Measurements from ENCODE around the gene NCAM2.

Gene NCAM2

DNA sequence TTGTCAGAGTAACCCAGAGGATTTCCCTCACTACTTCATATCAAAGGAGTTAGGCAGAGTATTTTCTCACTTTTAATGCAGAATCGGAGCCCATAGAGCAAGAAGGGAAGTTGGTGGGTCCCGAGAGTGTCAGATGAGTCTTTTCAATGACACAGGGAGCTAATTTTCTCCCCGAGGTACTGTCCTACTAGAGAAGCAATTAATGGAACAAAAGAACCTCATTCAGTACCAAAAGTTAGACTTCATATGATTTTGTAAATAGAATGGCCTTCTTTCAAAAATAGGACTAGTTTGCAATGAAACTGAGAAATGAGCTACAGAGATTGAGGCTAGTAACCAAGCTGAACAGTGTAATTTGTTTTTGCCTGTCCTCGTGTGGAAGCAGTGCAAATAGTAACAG is 3.9 kb downstream of the NCAM2 start:
- TF ChIP-seq, protein P1, sequence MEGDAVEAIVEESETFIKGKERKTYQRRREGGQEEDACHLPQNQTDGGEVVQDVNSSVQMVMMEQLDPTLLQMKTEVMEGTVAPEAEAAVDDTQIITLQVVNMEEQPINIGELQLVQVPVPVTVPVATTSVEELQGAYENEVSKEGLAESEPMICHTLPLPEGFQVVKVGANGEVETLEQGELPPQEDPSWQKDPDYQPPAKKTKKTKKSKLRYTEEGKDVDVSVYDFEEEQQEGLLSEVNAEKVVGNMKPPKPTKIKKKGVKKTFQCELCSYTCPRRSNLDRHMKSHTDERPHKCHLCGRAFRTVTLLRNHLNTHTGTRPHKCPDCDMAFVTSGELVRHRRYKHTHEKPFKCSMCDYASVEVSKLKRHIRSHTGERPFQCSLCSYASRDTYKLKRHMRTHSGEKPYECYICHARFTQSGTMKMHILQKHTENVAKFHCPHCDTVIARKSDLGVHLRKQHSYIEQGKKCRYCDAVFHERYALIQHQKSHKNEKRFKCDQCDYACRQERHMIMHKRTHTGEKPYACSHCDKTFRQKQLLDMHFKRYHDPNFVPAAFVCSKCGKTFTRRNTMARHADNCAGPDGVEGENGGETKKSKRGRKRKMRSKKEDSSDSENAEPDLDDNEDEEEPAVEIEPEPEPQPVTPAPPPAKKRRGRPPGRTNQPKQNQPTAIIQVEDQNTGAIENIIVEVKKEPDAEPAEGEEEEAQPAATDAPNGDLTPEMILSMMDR (IDR thresholded peaks at IDR 0.05), result no peak

DNA sequence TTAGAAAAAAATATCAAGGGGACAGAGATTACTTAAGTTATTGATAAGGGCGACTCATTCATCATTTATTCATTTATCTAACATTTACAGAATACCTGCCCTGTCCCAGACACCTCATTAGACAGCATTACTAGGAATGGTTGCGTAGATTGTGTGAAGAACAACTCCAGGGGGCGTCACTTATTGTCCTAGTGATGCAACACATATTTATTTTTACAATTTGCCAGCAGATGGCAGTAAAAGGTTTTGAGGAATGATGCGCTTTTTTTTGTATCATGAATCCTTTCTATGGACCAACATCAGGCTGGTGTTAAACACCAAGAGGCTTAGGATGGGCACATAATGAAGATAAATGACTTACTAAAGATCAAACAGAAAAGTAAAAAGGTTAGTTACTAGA is 5.5 kb downstream of the NCAM2 start:
- TF ChIP-seq, protein P1 (IDR thresholded peaks at IDR 0.05), result peak; percentile 65

DNA sequence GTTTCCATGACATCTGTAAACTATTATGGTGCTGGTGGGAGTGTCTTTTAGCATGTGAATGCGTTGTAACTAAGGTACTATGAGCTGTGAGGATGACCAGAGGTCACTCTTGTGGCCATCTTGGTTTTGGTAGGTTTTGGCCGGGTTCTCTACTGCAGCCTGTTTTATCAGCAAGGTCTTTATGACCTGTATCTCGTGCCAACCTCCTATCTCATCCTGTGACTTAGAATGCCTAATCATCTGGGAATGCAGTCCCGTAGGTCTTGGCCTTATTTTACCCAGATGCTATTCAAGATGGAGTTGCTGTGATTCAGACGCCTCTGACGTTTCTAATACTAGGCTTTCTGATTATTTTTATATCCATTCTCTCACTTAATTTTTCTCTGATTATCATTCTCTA is 9.4 kb downstream of the NCAM2 start:
- TF ChIP-seq, protein P1 (IDR thresholded peaks at IDR 0.05), result no peak

DNA sequence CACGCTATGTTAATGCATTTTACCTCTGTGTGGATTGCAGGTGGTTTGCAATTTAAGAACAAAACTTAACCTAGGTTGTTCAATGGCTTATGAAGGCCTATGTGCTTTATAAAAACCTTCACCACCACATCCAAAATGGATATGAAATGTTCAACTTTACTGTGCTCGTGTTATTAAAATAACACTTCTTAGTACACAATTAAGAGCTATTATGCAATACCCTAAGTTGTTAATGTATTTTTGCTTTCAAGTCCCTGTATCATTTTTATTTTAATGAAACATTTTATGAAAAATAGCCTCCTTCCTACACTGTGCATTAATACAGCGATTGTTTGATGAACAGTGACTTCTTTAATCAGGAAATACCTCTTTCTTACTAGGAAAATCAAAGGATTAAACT is 12.0 kb downstream of the NCAM2 start:
- TF ChIP-seq, protein P1 (IDR thresholded peaks at IDR 0.05), result no peak

DNA sequence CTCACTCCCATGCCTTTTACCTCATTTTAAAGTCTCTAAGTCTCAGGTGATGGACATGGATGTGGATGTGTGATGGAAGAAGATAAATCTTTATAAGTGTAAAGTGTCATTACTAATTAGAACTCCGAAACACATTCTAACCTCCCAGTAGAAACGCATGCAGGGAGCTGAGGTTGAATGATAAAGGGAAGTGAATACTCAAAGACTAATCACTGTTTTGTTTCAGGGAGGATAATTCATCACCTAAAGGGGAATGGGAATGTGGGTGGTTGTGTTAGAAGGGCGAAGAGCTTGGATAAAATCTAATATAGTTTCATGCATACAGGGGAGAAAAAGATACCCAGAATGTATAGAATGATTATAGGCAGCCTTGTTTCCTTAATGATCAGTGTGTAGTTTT is 12.5 kb downstream of the NCAM2 start:
- TF ChIP-seq, protein P1 (IDR thresholded peaks at IDR 0.05), result no peak

DNA sequence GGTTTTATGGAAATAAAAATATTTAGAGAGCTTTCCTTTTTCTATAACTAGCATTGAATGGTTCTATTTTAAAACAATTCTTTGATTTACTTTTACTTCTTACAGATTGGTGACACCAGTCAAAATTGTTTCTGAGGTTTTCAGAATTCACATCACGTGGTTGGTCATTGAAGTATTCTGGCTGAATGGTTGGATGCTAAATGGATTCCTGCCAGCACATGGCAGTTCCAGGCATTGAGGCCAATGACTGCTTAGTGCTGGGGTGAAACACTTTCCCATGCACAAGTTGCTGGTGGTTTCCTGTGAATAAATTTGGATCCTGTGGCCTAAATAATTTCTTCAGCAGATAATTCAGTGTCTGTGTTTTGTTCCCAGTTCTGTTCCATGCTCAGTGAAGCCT is 20.6 kb downstream of the NCAM2 start:
- TF ChIP-seq, protein P1 (IDR thresholded peaks at IDR 0.05), result no peak

DNA sequence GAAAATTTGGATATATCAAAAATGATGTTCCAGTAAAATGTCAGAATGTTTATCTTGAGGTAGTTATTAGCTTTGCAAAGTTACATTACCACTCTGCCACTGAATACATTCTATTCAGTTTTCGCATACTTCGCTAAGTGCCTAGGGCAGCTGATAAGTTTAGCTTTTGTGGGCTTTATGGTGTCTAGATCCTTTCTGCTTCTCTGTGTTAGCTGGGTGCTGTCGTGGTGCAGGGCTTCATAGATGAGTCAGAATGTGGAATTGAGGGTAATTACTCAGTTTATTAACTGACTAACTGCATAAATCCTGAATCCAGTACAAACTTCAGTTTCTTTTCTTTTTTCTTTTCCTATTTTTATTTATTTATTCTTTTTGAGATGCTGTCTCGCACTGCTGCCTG is 21.5 kb downstream of the NCAM2 start:
- TF ChIP-seq, protein P1 (IDR thresholded peaks at IDR 0.05), result no peak

DNA sequence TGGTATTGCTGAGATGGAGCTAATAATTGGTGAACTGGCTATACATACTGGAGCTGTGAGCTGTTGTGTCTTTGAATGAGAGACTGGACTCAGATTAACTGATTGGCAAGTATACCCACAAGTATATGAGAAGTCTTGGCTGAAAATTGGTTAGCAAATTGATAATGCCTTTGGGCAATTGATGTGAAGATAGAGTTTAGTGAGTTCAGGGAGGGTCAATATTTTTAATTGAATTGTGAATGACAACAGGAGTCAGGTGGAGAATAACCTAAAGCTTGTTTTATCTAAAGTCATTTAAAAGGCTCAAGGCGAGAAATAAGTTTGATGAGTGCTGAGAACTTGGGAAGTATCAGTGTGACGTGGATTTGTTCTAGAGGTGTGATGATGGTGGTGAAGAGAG is 27.5 kb downstream of the NCAM2 start:
- TF ChIP-seq, protein P1 (IDR thresholded peaks at IDR 0.05), result no peak

Data from LNCAP (cell line).